GM06990 (cell line): ENCODE data around the gene ENOX1.

ENCODE experiments used
- DNase-seq: peaks from one replicate; pipeline ENCODE4 v3.0.0-alpha.2; 2011; ENCODE audit not compliant: insufficient read length; ENCODE audit errors: extremely low read depth
- H3K27me3 ChIP-seq: replicated peaks from 2 replicates; pipeline ENCODE4 v1.6.0; 2011; ENCODE audit warnings: low read length; ENCODE audit not compliant: control insufficient read depth, insufficient read depth
- H3K36me3 ChIP-seq: 2 replicates; pipeline ENCODE4 v1.5.1; 2011; ENCODE audit warnings: low read length; ENCODE audit not compliant: control insufficient read depth, insufficient read depth
- H3K4me3 ChIP-seq: replicated peaks from 2 replicates; pipeline ENCODE4 v1.5.1; 2011; ENCODE audit warnings: low read depth, mild to moderate bottlenecking, control low read depth, low read length
- TF ChIP-seq, protein P1 (sequence below): IDR thresholded peaks from 2 replicates; pipeline ENCODE4 v1.5.1; 2011; ENCODE audit warnings: low read length, control low read depth, mild to moderate bottlenecking, inconsistent platforms; ENCODE audit not compliant: insufficient read depth, poor library complexity, severe bottlenecking

Gene ENOX1

DNA sequence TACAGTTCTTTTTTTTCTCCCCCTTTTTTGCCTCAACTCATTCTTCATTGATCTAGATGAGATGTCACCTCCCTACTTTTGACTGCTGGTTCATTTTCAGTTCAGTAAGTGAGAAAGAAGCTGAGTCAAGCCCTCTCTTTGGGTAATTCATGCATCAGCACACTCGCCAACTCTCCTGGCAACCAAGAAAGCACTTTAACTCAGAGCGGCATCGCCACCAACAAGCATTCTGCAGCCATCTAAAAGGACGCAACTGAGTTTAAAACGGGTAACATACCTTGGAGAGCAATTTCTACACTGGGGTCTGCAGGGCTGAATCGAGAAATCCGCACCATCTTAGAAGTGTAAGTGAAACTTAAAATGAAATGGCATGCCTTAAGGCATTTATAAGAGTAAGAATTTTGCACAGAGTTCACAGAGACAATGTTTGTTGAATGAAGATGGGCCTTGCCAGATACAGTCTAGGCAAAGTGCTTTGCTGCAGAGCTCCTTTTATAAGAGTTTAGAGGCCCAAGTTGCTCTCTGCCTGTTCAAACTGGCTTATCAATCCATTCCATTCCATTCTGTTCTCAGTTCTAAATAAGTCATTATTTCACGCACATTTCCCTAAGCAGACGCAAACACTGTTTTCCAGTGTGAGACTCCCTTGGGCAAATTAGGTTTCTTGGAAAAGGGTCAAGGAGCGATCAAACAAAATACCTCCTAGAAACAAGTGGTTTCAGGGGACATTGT is 338.0 kb downstream of the ENOX1 start:
- TF ChIP-seq, protein P1, sequence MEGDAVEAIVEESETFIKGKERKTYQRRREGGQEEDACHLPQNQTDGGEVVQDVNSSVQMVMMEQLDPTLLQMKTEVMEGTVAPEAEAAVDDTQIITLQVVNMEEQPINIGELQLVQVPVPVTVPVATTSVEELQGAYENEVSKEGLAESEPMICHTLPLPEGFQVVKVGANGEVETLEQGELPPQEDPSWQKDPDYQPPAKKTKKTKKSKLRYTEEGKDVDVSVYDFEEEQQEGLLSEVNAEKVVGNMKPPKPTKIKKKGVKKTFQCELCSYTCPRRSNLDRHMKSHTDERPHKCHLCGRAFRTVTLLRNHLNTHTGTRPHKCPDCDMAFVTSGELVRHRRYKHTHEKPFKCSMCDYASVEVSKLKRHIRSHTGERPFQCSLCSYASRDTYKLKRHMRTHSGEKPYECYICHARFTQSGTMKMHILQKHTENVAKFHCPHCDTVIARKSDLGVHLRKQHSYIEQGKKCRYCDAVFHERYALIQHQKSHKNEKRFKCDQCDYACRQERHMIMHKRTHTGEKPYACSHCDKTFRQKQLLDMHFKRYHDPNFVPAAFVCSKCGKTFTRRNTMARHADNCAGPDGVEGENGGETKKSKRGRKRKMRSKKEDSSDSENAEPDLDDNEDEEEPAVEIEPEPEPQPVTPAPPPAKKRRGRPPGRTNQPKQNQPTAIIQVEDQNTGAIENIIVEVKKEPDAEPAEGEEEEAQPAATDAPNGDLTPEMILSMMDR = no peak
- no peaks in the 10 kb centered on the region for H3K27me3 ChIP-seq
- no peak overlapping the region for H3K4me3 ChIP-seq
- no peak for DNase-seq
- H3K36me3 ChIP-seq = no peaks in the 10 kb centered on the region

DNA sequence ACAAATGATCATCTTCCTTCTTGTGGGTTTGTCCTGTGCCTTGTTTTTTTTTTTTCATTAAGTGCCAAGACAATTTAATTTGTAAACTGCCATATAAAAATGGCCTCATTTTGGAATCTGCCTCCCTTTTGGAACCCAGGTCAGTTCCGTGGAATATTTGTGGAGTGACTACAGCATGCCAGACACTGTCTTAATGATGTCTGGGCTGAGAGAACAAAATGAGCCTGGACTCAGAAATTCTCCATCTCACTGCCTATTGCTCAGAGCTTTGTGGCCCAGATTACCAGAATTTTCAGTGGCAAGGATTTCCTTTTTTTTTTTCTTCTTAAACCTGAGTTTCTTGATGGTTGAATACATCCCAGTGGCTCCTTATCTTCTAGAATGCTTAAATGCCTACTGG is 340.6 kb downstream of the ENOX1 start:
- Histone ChIP-seq H3K4me3 (no peak overlapping the region), H3K36me3 (no peaks in the 10 kb centered on the region), H3K27me3 (no peaks in the 10 kb centered on the region)
- TF ChIP-seq, protein P1 = no peak
- no peak for DNase-seq

DNA sequence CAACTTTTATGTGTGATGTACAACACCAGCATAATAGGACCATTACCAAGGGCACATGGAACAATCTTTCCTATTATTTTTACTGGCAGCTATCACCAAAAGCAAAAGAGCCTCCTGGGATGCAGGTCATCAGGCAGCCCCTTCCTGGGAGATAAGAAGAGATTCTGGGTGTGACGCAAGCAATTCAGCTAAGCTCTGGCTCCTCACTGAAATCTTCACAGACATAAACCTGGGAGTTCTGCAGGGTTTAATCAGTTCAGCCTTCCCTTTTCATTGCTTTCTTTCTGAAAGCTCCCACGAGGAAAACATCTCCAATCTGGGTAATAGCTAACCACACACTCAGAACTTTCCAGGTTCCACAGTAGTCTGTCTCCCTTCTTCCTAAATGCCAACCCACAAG is 341.1 kb downstream of the ENOX1 start:
- Histone ChIP-seq H3K4me3 (no peak overlapping the region), H3K27me3 (no peaks in the 10 kb centered on the region), H3K36me3 (no peaks in the 10 kb centered on the region)
- TF ChIP-seq, protein P1 = no peak
- no peak for DNase-seq

DNA sequence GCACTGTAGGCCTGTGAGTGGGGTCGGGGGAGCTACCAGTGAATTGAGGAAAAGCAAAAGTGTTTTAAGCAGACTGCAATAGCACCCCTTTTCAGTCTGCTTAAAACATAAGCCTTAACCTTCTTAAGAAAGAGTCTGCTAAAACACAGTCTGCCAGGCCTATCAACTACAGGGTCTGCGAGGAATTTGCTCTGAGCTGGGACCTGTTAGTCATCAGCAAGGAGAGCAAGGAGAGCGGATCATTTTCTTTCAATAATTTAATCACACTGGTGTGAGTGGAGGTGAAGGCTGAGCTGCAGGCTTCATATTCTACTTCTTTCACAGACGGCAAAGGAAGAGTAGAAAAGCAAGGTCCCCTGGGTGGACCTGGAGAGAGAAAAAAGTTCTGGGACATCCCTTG is 342.7 kb downstream of the ENOX1 start:
- Histone ChIP-seq H3K4me3 (no peak overlapping the region), H3K36me3 (no peaks in the 10 kb centered on the region), H3K27me3 (no peaks in the 10 kb centered on the region)
- DNase-seq = no peak
- TF ChIP-seq, protein P1 = no peak

DNA sequence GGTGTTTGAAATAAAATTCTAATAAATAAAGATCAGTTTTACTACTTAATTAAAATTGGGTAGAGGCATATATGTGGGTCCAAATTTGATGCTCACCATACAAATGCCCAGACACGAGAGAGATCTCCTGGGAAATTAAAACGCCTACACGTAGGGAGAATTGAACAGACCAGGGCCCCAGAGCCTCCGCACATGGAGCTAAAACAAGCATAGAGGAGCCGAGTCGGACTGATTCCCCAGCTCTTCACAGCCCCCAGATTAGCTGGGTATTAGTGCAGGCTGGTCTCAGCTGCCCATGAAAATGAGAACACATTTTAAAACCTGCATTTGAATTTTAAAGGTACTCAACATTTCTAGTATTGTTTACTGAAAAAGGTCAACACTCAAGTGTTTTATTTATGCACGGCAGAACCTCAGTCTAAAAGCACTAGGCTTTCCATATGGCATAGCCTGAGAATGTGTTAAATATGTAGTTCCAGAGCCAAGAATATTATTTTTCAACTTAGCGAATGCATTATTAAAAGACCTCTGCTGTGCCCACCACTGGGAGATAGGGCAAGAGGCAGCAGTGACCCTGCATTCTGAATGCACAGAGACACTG is 344.8 kb downstream of the ENOX1 start:
- TF ChIP-seq, protein P1 = no peak
- H3K4me3 ChIP-seq = no peak overlapping the region
- no peaks in the 10 kb centered on the region for H3K27me3 ChIP-seq
- H3K36me3 ChIP-seq = no peaks in the 10 kb centered on the region
- no peak for DNase-seq
